HG03442 (cell line): ENCODE measurements around the gene SEPTIN1.
A peak's percentile ranks its signal among the peaks of the same experiment; 100 is the strongest.
"Not testable (repeated sequence)": the region's sequence is repeated elsewhere in the genome, so short reads cannot be mapped to it uniquely, and the experiment has no call there.

Source experiments
- ATAC-seq: cut with Tn5 transposase; IDR thresholded peaks from one replicate; pipeline ENCODE4 v1.9.1; 2021; ENCODE audit warnings: mild to moderate bottlenecking, moderate library complexity; ENCODE audit not compliant: unreplicated experiment

The SEPTIN1 gene

DNA sequence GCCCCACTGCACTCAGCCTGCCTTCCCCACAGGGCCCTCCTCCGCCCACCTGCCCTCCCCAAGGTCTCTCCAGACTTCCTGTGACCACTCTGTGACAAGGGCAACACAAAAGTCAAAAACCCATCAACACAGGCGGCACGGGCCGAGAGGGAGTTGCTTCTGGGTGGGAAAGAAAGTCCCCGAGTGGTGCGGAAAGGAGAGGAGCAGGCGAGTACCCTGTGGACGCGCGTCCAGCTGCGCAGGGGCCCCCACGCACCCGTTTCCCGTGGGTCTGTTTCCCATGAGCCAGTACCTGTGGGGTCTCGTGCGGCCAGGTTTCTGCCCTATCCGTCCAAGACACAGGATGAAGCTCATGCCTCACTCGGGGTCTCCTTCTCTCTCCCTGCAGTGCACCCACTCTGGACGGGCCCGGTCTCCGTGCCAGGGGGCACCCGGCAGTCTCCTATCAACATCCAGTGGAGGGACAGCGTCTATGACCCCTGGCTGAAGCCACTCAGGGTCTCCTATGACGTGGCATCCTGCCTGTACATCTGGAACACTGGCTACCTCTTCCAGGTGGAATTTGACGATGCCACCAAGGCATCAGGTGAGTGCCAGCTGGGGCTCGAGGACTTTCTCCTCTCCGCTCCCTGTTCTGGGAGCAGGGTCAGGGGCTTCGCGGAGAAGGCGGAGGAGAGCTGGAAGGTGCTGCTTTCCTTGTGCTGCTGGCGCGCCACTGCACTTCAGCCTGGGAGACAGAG lies 39.4 kb downstream of the SEPTIN1 start:
- ATAC-seq, result no peak

DNA sequence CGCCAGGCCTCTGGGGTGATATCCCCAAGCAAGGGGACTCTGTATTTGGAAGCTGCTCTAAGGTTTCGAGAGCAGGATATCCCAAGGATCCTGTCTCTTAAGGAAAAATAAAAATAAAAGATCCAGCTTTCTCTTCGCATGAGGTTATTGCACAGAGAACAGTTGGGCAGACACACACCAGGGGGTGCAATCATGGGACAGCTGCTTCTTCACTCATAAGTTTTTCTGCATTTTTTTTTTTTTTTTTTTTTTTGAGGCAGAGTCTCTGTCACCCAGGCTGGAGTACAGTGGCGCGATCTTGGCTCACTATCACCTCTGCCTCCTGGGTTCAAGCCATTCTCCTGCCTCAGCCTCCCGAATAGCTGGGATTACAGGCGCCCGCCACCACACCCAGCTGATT lies 40.4 kb downstream of the SEPTIN1 start:
- ATAC-seq, result not testable (repeated sequence)

DNA sequence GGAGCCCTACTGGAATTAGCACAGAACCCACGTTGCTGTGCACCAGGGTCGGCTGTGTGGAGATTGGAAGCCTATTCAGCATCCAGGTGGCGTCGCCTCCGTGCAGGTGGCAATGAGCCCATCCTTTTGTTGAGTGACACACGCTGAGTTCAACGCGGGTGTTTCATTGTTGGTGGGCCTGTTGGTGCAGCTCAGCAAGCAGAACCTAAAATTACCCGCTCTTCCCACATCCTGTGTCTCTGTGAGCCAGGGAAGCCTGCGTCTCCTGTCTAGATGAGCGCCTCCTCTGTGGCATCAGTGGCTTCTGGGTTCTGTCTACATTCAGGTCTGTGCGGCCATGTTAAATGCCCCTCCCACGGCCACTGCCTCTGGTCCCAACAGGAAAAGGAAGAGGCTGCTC lies 41.7 kb downstream of the SEPTIN1 start:
- no peak for ATAC-seq

DNA sequence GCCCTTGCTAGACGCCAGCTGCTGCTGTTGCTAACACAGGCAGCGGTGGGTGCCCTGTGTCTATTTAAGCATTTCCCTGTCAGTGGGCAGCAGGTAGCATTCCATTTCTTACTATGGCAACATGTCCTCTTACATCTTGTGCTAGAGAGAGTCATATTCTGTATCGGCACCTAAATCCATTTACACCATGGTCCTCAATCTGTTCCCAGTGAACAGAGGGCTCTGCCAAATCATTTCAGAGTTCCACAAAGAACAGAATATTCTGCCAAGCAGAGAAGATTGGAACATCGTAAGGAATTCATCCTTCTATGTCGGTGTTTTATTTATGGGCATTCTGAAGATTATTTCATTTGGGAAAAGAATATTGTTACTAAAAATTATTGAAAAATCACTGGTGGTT lies 43.6 kb downstream of the SEPTIN1 start:
- ATAC-seq, result not testable (repeated sequence)

DNA sequence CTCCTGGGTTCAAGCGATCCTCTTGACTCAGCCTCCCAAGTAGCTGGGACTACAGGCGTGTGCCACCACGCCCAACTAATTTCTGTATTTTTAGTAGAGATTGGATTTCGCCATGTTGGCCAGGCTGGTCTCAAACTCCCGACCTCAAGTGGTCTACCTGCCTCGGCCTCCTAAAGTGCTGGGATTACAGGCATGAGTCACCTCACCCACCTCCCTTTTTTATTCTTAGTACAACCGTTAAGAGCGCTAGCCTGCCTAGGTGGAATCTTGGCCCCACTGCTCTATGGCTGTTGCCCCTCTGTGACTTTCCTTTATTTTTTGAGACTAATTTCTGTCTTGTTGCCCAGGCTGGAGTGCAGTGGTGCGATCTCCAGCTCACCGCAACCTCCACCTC lies 44.4 kb downstream of the SEPTIN1 start:
- ATAC-seq, result not testable (repeated sequence)

DNA sequence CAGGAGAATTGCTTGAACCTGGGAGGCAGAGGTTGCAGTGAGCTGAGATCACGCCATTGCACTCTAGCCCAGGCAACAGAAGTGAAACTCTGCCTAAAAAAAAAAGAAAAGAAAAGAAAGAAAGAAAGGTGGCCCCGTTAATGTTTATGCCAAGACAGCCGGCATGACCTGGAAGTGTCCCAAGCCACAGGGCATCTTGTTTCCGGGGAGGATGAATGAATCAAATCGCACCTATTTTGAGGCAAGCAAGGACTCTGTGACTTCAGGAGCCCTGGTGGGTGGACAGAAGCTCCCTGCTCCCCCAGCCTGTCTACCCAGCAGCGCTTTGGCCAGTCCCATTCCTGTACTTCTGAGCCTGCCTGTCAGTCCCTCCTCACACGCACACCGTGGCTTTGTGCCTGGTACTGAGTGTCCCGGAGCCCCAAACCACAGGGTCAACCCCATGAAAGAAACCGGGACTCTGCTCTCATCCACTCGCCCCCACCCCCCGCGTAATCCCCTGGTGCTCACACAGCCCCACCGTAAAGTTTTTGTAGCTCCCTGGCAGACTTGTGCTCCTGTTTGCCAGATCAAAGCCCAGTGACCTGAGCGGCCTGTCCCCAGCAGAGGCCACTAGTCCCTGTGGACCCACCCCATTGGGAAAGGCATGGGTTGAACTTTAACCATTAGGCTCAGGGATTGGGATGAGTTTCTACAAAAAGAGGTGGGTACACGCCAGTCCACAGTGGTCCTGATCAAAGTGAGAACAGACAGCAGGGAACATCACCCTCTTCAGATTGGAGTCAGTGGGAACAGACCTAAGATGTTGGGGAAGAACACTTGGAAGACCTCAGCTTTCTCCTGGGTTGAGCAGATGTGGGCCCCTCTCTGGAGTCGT lies 46.5 kb downstream of the SEPTIN1 start:
- no peak for ATAC-seq

DNA sequence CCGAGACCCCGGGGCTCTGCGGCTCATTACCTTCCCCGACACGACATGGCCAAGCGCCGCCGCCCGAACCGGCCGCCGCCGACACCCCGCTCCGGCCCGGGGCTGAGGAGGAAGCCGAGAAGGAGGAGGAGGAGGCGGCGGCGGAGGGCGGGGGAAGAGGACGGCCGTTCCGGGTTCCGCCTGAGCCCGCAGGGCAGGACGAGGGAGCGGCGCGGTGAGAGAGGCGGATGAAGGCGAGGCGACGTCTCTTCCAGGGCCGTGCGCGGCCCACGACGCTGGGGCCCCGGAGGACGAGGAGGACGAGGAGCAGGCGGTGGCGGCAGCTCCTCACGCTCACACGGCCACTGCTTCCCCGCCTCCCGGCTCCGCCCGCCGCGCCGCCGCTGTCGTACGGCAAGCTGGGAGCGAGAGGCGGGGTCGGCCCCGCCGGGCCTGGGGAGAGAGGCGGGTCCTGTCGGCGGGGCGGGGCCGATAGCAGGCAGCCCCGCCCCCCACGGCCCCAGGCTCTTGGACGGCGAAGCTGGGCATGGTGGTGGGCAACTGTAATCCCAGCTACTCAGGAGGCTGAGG lies 47.2 kb downstream of the SEPTIN1 start:
- ATAC-seq, result peak; percentile 68

DNA sequence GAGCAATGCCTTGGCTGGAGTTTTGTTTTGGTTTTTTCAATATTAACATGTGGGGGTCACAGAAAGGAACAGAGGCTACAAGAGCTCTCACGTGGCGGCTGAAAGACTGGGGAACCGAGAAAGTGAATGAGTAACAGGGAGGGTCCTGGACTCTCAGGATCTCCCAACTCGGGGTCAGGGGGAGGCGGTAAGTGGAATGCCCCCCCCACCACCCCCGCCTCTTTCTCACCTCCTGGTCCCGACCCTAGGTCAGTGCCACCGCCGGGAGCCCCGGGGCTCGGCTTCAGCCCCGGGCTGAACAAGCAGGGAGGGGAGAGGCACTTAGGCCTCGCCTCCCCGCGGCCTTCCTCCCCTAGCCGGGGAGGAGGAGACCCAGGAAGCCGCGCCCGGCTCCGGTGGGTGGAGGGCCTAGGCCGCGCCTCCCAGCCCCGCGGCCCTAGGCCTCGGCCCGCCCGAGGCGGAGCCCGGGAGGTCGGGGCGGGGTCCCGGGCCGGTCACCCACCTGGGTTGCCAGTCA lies 47.8 kb downstream of the SEPTIN1 start:
- peak; percentile 85 for ATAC-seq
